NCI-H2029 (cell line): ENCODE data around the gene AMOTL1.
"Not testable (repeated sequence)": the region's sequence is repeated elsewhere in the genome, so short reads cannot be mapped to it uniquely, and the experiment has no call there.

Source experiments
- DNase-seq: peaks from one replicate; lab custom pipeline; 2025; lab: John Stamatoyannopoulos, UW

Gene AMOTL1

GRCh38 chr11:94882931-94883330, 114.8 kb downstream of the AMOTL1 start:
- no peak for DNase-seq

GRCh38 chr11:94883878-94884277, 115.7 kb downstream of the AMOTL1 start:
- no peak for DNase-seq

- no peak for DNase-seq
These were observed 116.2 kb downstream of the AMOTL1 start for GRCh38 chr11:94884376-94884775.

GRCh38 chr11:94885133-94885532, 117.0 kb downstream of the AMOTL1 start:
- DNase-seq, result peak; percentile 79

- no peak for DNase-seq
These were observed 117.4 kb downstream of the AMOTL1 start for GRCh38 chr11:94885581-94885980.

GRCh38 chr11:94888204-94888603, 120.0 kb downstream of the AMOTL1 start:
- DNase-seq, result no peak

- no peak for DNase-seq
These were observed 127.3 kb downstream of the AMOTL1 start for GRCh38 chr11:94895451-94895850.

GRCh38 chr11:94895971-94896370, 127.8 kb downstream of the AMOTL1 start:
- no peak for DNase-seq

- peak; percentile 44 for DNase-seq
These were observed 129.2 kb downstream of the AMOTL1 start for GRCh38 chr11:94897330-94897768.

- no peak for DNase-seq
These were observed 139.1 kb downstream of the AMOTL1 start for GRCh38 chr11:94907226-94907625.

GRCh38 chr11:94909371-94909820, 141.2 kb downstream of the AMOTL1 start:
- DNase-seq, result no peak

GRCh38 chr11:94910270-94910669, 142.1 kb downstream of the AMOTL1 start:
- DNase-seq, result no peak

- no peak for DNase-seq
These were observed 142.6 kb downstream of the AMOTL1 start for GRCh38 chr11:94910779-94911178.

GRCh38 chr11:94912806-94913205, 144.7 kb downstream of the AMOTL1 start:
- DNase-seq, result no peak

GRCh38 chr11:94913718-94914394, 145.7 kb downstream of the AMOTL1 start:
- not testable (repeated sequence) for DNase-seq

GRCh38 chr11:94920311-94920710, 152.2 kb downstream of the AMOTL1 start:
- no peak for DNase-seq

GRCh38 chr11:94922321-94923003, 154.3 kb downstream of the AMOTL1 start:
- no peak for DNase-seq

GRCh38 chr11:94923004-94923334, 154.8 kb downstream of the AMOTL1 start:
- DNase-seq, result no peak

- DNase-seq, result no peak
These were observed 156.0 kb downstream of the AMOTL1 start for GRCh38 chr11:94924171-94924572.

- no peak for DNase-seq
These were observed 156.5 kb downstream of the AMOTL1 start for GRCh38 chr11:94924612-94925011.

GRCh38 chr11:94925422-94926270, 157.5 kb downstream of the AMOTL1 start:
- DNase-seq, result no peak

GRCh38 chr11:94926271-94926625, 158.1 kb downstream of the AMOTL1 start:
- no peak for DNase-seq
